ENCODE measurements around the gene C22orf39. TPM values are rescaled to one million over a fixed set of nuclear protein-coding genes. Genes with fewer than 3 reads are reported as not detected.

Gene C22orf39
- total RNA-seq, 1 experiment from 2014 or later, result 39.0 TPM

- no peak overlapping the region for H3K9ac ChIP-seq (ENCODE audit: low read length)
- H4K20me1 ChIP-seq (ENCODE audit: insufficient read depth, low read depth, low read length), result no peaks in the 10 kb centered on the region
- H3K9me2 ChIP-seq (replicated peaks; ENCODE audit: insufficient read depth, low read length), result no peaks in the 10 kb centered on the region
- H3K4me3 ChIP-seq (ENCODE audit: low read length), result no peak overlapping the region
- no peaks in the 10 kb centered on the region for H3K4me1 ChIP-seq (ENCODE audit: low read length)
- H3K4me2 ChIP-seq (ENCODE audit: low read depth, low read length, poor library complexity, severe bottlenecking), result no peak overlapping the region
- no peak overlapping the region for H3K27ac ChIP-seq (ENCODE audit: low read length)
- no peaks in the 10 kb centered on the region for H3K27me3 ChIP-seq (ENCODE audit: low read length)
- H3K79me2 ChIP-seq (ENCODE audit: low read length), result peaks cover 20% of the 10 kb centered on the region
- H3K36me3 ChIP-seq (ENCODE audit: insufficient read depth, low read length), result peaks cover 47% of the 10 kb centered on the region; the same call in 1 of the 2 replicates
- no peaks in the 10 kb centered on the region for H3K9me3 ChIP-seq (ENCODE audit: low read length)
- DNase-seq, result no peak
- no peak overlapping the region for H2AFZ ChIP-seq (ENCODE audit: low read length)
Observed at GRCh38 chr22:19404676-19405075, 42.8 kb downstream of the C22orf39 start.

GRCh38 chr22:19402642-19403191 is 44.8 kb downstream of the C22orf39 start:
- Histone ChIP-seq H3K27ac (ENCODE audit: low read length) (no peak overlapping the region), H3K9me2 (replicated peaks; ENCODE audit: insufficient read depth, low read length) (no peaks in the 10 kb centered on the region), H3K4me2 (ENCODE audit: low read depth, low read length, poor library complexity, severe bottlenecking) (no peak overlapping the region), H3K36me3 (ENCODE audit: insufficient read depth, low read length) (peaks cover 44% of the 10 kb centered on the region; the same call in 1 of the 2 replicates), H4K20me1 (ENCODE audit: insufficient read depth, low read depth, low read length) (no peaks in the 10 kb centered on the region), H3K9ac (ENCODE audit: low read length) (no peak overlapping the region), H3K9me3 (ENCODE audit: low read length) (no peaks in the 10 kb centered on the region), H3K27me3 (ENCODE audit: low read length) (no peaks in the 10 kb centered on the region), H3K4me1 (ENCODE audit: low read length) (no peaks in the 10 kb centered on the region), H3K79me2 (ENCODE audit: low read length) (peaks cover 20% of the 10 kb centered on the region), H2AFZ (ENCODE audit: low read length) (no peak overlapping the region), H3K4me3 (ENCODE audit: low read length) (no peak overlapping the region)
- no peak for DNase-seq

GRCh38 chr22:19401483-19401882 is 46.0 kb downstream of the C22orf39 start:
- H3K36me3 ChIP-seq (ENCODE audit: insufficient read depth, low read length), result peaks cover 39% of the 10 kb centered on the region; the same call in 1 of the 2 replicates
- no peaks in the 10 kb centered on the region for H3K4me1 ChIP-seq (ENCODE audit: low read length)
- H3K27me3 ChIP-seq (ENCODE audit: low read length), result no peaks in the 10 kb centered on the region
- DNase-seq, result no peak
- H2AFZ ChIP-seq (ENCODE audit: low read length), result no peak overlapping the region
- H3K27ac ChIP-seq (ENCODE audit: low read length), result no peak overlapping the region
- no peak overlapping the region for H3K4me3 ChIP-seq (ENCODE audit: low read length)
- no peak overlapping the region for H3K4me2 ChIP-seq (ENCODE audit: low read depth, low read length, poor library complexity, severe bottlenecking)
- H3K9me2 ChIP-seq (replicated peaks; ENCODE audit: insufficient read depth, low read length), result no peaks in the 10 kb centered on the region
- peaks cover 14% of the 10 kb centered on the region for H3K79me2 ChIP-seq (ENCODE audit: low read length)
- no peak overlapping the region for H3K9ac ChIP-seq (ENCODE audit: low read length)
- no peaks in the 10 kb centered on the region for H4K20me1 ChIP-seq (ENCODE audit: insufficient read depth, low read depth, low read length)
- H3K9me3 ChIP-seq (ENCODE audit: low read length), result no peaks in the 10 kb centered on the region

GRCh38 chr22:19400881-19401280 is 46.6 kb downstream of the C22orf39 start:
- H3K4me3 ChIP-seq (ENCODE audit: low read length), result no peak overlapping the region
- H3K9ac ChIP-seq (ENCODE audit: low read length), result no peak overlapping the region
- H3K27me3 ChIP-seq (ENCODE audit: low read length), result no peaks in the 10 kb centered on the region
- H2AFZ ChIP-seq (ENCODE audit: low read length), result no peak overlapping the region
- peaks cover 14% of the 10 kb centered on the region for H3K79me2 ChIP-seq (ENCODE audit: low read length)
- DNase-seq, result no peak
- H3K9me2 ChIP-seq (replicated peaks; ENCODE audit: insufficient read depth, low read length), result no peaks in the 10 kb centered on the region
- H3K4me2 ChIP-seq (ENCODE audit: low read depth, low read length, poor library complexity, severe bottlenecking), result no peak overlapping the region
- H3K9me3 ChIP-seq (ENCODE audit: low read length), result no peaks in the 10 kb centered on the region
- peaks cover 33% of the 10 kb centered on the region; the same call in 1 of the 2 replicates for H3K36me3 ChIP-seq (ENCODE audit: insufficient read depth, low read length)
- H3K4me1 ChIP-seq (ENCODE audit: low read length), result no peaks in the 10 kb centered on the region
- no peak overlapping the region for H3K27ac ChIP-seq (ENCODE audit: low read length)
- H4K20me1 ChIP-seq (ENCODE audit: insufficient read depth, low read depth, low read length), result no peaks in the 10 kb centered on the region

- no peaks in the 10 kb centered on the region for H3K9me3 ChIP-seq (ENCODE audit: low read length)
- H3K9me2 ChIP-seq (replicated peaks; ENCODE audit: insufficient read depth, low read length), result no peaks in the 10 kb centered on the region
- DNase-seq, result no peak
- H2AFZ ChIP-seq (ENCODE audit: low read length), result no peak overlapping the region
- no peaks in the 10 kb centered on the region for H3K27me3 ChIP-seq (ENCODE audit: low read length)
- no peaks in the 10 kb centered on the region for H4K20me1 ChIP-seq (ENCODE audit: insufficient read depth, low read depth, low read length)
- peaks cover 32% of the 10 kb centered on the region; the same call in 1 of the 2 replicates for H3K36me3 ChIP-seq (ENCODE audit: insufficient read depth, low read length)
- H3K9ac ChIP-seq (ENCODE audit: low read length), result no peak overlapping the region
- no peak overlapping the region for H3K27ac ChIP-seq (ENCODE audit: low read length)
- H3K4me3 ChIP-seq (ENCODE audit: low read length), result no peak overlapping the region
- no peak overlapping the region for H3K4me2 ChIP-seq (ENCODE audit: low read depth, low read length, poor library complexity, severe bottlenecking)
- H3K79me2 ChIP-seq (ENCODE audit: low read length), result 0 out of 2 replicates have a peak, but pooled peaks cover 3% of the 10 kb centered on the region
- H3K4me1 ChIP-seq (ENCODE audit: low read length), result no peaks in the 10 kb centered on the region
Observed at GRCh38 chr22:19398652-19399051, 48.9 kb downstream of the C22orf39 start.

- DNase-seq, result no peak
Observed at GRCh38 chr22:19398206-19398605, 49.3 kb downstream of the C22orf39 start.

GRCh38 chr22:19397734-19398104 is 49.8 kb downstream of the C22orf39 start:
- no peak overlapping the region for H3K4me2 ChIP-seq (ENCODE audit: low read depth, low read length, poor library complexity, severe bottlenecking)
- H3K4me3 ChIP-seq (ENCODE audit: low read length), result no peak overlapping the region
- no peaks in the 10 kb centered on the region for H3K9me3 ChIP-seq (ENCODE audit: low read length)
- H3K27ac ChIP-seq (ENCODE audit: low read length), result no peak overlapping the region
- H3K9me2 ChIP-seq (replicated peaks; ENCODE audit: insufficient read depth, low read length), result no peaks in the 10 kb centered on the region
- H3K4me1 ChIP-seq (ENCODE audit: low read length), result no peaks in the 10 kb centered on the region
- no peaks in the 10 kb centered on the region for H3K27me3 ChIP-seq (ENCODE audit: low read length)
- H3K9ac ChIP-seq (ENCODE audit: low read length), result no peak overlapping the region
- no peaks in the 10 kb centered on the region for H4K20me1 ChIP-seq (ENCODE audit: insufficient read depth, low read depth, low read length)
- DNase-seq, result no peak
- H3K79me2 ChIP-seq (ENCODE audit: low read length), result 0 out of 2 replicates have a peak, but pooled peaks cover 3% of the 10 kb centered on the region
- peaks cover 35% of the 10 kb centered on the region; the same call in 1 of the 2 replicates for H3K36me3 ChIP-seq (ENCODE audit: insufficient read depth, low read length)
- no peak overlapping the region for H2AFZ ChIP-seq (ENCODE audit: low read length)

More at GRCh38 chr22:19398206-19398605, 49.3 kb downstream of the C22orf39 start:
- Histone ChIP-seq H3K9me3 (ENCODE audit: low read length) (no peaks in the 10 kb centered on the region), H3K36me3 (ENCODE audit: insufficient read depth, low read length) (peaks cover 34% of the 10 kb centered on the region; the same call in 1 of the 2 replicates), H3K4me1 (ENCODE audit: low read length) (no peaks in the 10 kb centered on the region), H3K4me2 (ENCODE audit: low read depth, low read length, poor library complexity, severe bottlenecking) (no peak overlapping the region), H3K79me2 (ENCODE audit: low read length) (0 out of 2 replicates have a peak, but pooled peaks cover 3% of the 10 kb centered on the region), H2AFZ (ENCODE audit: low read length) (no peak overlapping the region), H3K27ac (ENCODE audit: low read length) (no peak overlapping the region), H3K9ac (ENCODE audit: low read length) (no peak overlapping the region), H3K27me3 (ENCODE audit: low read length) (no peaks in the 10 kb centered on the region), H3K4me3 (ENCODE audit: low read length) (no peak overlapping the region), H4K20me1 (ENCODE audit: insufficient read depth, low read depth, low read length) (no peaks in the 10 kb centered on the region), H3K9me2 (replicated peaks; ENCODE audit: insufficient read depth, low read length) (no peaks in the 10 kb centered on the region)

- Histone ChIP-seq H3K36me3 (ENCODE audit: insufficient read depth, low read length) (peaks cover 37% of the 10 kb centered on the region), H3K4me3 (ENCODE audit: low read length) (no peak overlapping the region), H3K9me3 (ENCODE audit: low read length) (no peaks in the 10 kb centered on the region), H3K4me1 (ENCODE audit: low read length) (no peaks in the 10 kb centered on the region), H4K20me1 (ENCODE audit: insufficient read depth, low read depth, low read length) (no peaks in the 10 kb centered on the region), H2AFZ (ENCODE audit: low read length) (no peak overlapping the region), H3K9me2 (replicated peaks; ENCODE audit: insufficient read depth, low read length) (no peaks in the 10 kb centered on the region), H3K9ac (ENCODE audit: low read length) (no peak overlapping the region), H3K4me2 (ENCODE audit: low read depth, low read length, poor library complexity, severe bottlenecking) (no peak overlapping the region), H3K79me2 (ENCODE audit: low read length) (no peaks in the 10 kb centered on the region), H3K27me3 (ENCODE audit: low read length) (no peaks in the 10 kb centered on the region), H3K27ac (ENCODE audit: low read length) (no peak overlapping the region)
- DNase-seq, result no peak
Observed at GRCh38 chr22:19396934-19397733, 50.4 kb downstream of the C22orf39 start.
